T47D (cell line): ENCODE results near the gene FXN.

Source experiments
- DNase-seq, 2 experiments: peaks; one replicate each; pipeline versions ENCODE4 v3.0.0 to v3.0.0-alpha.2; 2011 to 2012; ENCODE audit warnings: low read depth in 1 of 2, low spot score in 1 of 2
- JUND ChIP-seq: IDR thresholded peaks from 2 replicates; pipeline ENCODE4 v1.6.1; 2012; ENCODE audit warnings: low read depth
- in situ Hi-C: cut with HindIII; loops from 2 replicates; pipeline ENCODE4 v1.10.0; 2016; ENCODE audit warnings: low sequenced_read_pairs, low pct_unique_long_range_greater_than_20kb

FXN gene

DNA sequence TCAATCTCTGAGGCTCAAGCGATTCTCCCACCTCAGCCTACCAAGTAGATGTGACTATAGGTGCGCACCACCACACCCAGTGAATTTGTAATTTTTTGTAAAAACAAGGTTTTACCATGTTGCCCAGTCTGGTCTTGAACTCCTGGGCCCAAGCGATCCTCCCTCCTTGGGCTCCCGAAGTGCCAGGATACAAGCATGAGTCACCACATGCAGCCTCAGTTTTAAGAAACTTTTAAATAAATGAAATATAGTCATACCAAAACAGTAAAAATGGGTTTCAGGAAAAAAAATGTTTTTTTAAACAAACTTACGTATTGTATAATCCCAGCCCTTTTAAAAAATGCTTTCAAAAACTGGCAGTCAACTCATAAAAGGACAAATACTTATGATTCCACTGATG, 26.6 kb downstream of the FXN start:
- no peak for TF ChIP-seq JUND
- in situ Hi-C loops, result no loop called here
- no peak for DNase-seq

DNA sequence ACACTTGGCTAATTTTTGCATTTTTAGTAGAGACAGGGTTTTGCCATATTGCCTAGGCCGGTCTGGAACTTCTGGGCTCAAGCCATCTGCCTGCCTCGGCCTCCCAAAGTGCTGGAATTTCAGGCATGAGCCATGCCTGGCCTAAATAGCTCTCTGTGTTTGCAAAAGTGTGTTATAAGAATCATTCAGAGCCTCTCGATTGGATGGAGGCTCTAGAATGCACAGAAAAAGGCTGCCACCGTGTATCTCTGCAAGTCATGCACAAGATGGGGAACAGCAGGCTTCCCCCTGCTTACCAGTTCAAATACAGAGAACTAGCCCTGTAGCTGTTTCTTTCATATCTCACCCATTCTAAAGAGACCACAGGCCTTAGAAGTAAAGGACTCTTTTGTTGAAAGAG, 28.3 kb downstream of the FXN start:
- DNase-seq, result no peak
- in situ Hi-C loops, result no loop called here
- no peak for TF ChIP-seq JUND

DNA sequence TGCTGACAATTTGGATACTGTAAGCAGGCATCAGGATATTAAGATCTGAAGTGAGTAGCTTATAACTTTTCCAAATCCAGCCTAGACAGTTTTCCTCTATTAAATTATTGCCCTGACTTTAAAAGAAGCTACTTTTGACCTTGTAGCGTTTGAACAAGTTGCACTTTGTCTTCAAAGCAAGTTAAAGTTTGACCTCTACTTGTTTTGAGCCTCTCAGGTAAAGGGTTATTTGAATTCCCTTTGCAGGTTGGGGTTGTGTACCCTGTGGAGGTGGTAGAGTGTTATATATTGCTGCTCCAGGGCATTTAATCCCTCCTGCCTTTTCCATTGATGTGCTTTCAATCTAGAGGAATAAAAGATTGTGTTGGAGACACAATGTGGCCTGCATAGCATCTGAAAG, 30.1 kb downstream of the FXN start:
- in situ Hi-C loops, result no loop called here

DNA sequence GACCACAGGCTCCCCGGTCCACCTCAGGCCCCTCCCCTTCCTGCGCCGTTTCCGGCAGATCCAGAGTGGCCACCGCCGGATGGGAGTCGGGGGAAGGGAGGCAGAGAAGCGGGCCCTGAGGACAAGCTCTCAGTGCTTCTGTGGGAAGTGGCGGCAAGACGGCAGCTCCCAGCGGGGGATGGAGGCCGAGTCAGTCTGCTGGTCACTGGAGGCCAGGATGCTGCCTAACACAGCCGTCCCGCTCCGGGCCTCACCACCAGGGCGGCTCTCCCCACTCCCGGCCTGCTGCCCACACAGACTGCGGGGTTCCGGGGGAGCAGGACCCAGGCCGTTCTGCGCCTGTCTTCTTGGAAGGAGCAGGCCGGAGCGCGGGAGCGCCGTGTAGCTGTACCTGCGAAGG, 31.4 kb downstream of the FXN start:
- no peak for TF ChIP-seq JUND
- no peak for DNase-seq
- in situ Hi-C loops, result no loop called here

More for the DNA sequence above, 30.1 kb downstream of the FXN start:
- DNase-seq, result no peak
- no peak for TF ChIP-seq JUND

DNA sequence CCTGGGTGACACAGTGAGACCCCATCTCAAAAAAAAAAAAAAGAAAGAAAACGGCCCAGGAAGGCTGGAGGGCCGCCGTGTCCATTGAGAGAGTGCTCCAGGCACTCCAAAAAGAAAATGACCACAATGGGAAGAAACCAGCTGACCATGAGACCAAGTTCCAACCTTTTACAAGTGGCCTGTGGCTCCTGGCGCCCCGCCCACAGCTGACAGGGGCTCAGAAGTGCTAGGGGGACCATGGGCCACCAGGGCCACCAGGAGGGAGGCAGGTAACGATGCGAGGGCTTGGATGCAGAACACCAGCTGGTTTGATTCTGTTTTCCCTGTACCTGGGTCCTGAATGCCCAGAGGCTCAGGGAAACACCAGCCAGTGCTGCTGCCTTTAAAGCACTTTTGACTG, 34.6 kb downstream of the FXN start:
- DNase-seq, result no peak
- in situ Hi-C loops, result no loop called here
- no peak for TF ChIP-seq JUND

DNA sequence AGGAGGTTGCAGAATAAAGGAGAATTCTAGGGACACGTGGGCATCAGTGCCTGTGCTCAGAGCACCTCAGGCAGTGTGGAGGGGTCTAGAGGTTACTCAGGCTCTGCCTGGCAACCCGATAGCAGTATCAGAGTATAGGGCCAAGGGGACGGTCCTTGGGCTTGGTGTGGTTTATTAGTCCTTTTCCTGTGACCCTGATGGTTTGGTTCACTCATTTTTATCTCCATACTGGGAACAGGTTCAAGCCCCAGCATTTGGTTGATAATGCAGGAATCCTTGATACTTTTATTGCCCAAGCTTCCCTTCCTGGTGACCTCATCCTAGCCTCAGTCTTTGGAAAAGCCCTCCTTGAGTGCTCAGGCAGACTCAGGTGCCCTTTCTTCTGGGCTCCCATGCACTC, 35.5 kb downstream of the FXN start:
- no peak for DNase-seq
- TF ChIP-seq JUND, result no peak
- in situ Hi-C loops, result no loop called here

DNA sequence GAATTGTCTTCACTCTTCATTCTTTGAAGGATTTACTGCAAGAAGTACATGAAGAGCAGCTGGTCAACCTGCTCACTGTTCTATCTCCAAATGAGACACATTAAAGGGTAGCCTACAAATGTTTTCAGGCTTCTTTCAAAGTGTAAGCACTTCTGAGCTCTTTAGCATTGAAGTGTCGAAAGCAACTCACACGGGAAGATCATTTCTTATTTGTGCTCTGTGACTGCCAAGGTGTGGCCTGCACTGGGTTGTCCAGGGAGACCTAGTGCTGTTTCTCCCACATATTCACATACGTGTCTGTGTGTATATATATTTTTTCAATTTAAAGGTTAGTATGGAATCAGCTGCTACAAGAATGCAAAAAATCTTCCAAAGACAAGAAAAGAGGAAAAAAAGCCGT, 37.6 kb downstream of the FXN start:
- no peak for DNase-seq
- in situ Hi-C loops, result no loop called here
- no peak for TF ChIP-seq JUND

DNA sequence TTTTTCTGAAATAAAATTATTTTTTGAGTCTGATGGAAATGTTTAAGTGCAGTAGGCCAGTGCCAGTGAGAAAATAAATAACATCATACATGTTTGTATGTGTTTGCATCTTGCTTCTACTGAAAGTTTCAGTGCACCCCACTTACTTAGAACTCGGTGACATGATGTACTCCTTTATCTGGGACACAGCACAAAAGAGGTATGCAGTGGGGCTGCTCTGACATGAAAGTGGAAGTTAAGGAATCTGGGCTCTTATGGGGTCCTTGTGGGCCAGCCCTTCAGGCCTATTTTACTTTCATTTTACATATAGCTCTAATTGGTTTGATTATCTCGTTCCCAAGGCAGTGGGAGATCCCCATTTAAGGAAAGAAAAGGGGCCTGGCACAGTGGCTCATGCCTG, 39.2 kb downstream of the FXN start:
- no peak for DNase-seq
- in situ Hi-C loops, result no loop called here
- TF ChIP-seq JUND, result no peak

DNA sequence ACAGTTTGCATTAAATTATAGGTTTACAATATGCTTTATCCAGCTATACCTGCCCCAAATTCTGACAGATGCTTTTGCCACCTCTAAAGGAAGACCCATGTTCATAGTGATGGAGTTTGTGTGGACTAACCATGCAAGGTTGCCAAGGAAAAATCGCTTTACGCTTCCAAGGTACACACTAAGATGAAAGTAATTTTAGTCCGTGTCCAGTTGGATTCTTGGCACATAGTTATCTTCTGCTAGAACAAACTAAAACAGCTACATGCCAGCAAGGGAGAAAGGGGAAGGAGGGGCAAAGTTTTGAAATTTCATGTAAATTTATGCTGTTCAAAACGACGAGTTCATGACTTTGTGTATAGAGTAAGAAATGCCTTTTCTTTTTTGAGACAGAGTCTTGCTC, 41.0 kb downstream of the FXN start:
- in situ Hi-C loops, result no loop called here
- TF ChIP-seq JUND, result no peak
- no peak for DNase-seq

DNA sequence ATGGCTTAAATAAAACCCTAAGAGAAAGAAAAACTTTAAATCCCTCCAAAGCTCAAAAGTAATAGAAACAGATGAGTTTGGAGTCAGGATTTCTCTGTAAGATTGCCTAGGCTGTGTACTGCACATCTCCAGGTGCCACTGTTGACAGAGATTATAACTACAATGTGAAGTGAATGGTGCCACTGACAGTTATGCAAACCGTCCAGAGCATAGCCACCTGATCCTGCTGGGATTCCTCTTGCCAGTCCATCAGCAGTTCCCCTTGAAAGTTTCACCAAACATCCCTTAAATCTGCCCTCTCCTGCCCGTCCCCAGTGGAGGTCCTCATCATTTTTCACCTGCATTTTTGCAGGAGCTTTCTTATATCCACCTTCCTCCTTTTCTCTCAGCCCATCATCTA, 42.5 kb downstream of the FXN start:
- in situ Hi-C loops, result no loop called here
- no peak for TF ChIP-seq JUND
- no peak for DNase-seq

DNA sequence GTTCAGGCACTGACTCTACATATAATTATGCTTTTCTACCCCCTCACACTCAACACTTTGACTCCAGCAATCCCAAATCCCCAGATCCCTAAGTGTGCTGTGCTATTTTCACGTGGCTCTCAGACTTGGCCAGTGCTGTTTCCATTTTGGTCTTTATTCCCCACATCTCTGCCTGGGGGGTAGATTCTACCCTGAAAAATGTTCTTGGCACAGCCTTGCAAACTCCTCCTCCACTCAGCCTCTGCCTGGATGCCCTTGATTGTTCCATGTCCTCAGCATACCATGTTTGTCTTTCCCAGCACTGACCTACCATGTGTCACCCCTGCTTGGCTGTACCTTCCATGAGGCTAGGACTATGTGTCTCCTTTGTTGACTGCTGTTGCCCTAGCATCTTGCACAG, 43.0 kb downstream of the FXN start:
- in situ Hi-C loops, result no loop called here
- no peak for DNase-seq
- TF ChIP-seq JUND, result no peak

DNA sequence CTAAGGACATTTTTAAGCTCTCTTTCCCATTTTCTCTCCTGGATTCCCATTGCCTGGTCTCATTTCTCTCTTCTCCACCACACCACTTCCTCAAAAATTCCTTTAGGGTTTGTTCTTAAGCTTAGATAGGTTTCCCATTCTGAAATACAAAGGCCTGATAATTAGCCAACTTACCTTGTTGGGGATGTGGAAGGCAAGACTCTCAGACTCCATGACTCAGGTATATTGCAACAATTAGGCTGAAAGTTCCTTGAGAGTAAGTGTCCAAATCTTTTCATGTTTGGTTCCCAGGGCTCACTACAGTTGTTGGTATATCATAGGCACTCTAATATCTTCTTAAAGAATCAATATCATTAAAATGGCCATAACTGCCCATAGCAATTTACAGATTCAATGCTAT, 43.6 kb downstream of the FXN start:
- no peak for TF ChIP-seq JUND
- no peak for DNase-seq
- in situ Hi-C loops, result no loop called here

DNA sequence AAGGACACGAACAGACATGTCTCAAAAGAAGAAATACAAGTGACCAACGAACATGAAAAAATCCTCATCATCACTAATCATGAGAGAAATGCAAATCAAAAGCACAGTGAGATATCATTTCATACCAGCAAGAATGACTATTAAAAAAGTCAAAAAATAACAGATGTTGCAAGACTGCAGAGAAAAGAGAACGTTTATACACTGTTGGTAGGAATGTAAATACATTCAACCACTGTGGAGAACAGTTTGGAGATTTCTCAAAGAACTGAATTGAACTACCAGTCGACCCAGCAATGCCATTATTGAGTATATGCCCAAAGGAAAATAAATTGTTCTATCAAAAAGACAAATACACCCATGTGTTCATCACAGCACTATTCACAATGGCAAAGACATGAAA, 45.7 kb downstream of the FXN start:
- in situ Hi-C loops, result no loop called here
- TF ChIP-seq JUND, result no peak
- no peak for DNase-seq

DNA sequence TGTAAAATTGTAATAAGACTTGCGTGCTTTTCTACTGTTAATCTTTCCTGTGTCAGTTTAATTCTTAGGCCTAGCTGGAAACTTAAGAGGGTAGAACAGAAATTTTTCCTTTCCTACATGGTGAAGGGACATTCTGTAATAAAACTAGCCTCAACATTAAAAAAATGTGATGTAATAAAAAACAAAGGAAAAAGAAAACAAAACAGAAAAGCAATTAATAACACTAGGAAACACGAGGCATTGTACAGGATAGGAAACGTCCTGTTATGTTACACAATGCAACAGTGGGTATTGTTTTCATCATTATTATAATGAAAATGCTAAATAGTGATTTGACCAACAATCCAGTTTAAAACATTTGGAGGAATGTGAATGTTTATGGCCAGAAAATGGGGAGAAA, 47.8 kb downstream of the FXN start:
- in situ Hi-C loops, result no loop called here
- DNase-seq, result no peak
- no peak for TF ChIP-seq JUND
